ENCODE data around the gene MPL.

Gene MPL

DNA sequence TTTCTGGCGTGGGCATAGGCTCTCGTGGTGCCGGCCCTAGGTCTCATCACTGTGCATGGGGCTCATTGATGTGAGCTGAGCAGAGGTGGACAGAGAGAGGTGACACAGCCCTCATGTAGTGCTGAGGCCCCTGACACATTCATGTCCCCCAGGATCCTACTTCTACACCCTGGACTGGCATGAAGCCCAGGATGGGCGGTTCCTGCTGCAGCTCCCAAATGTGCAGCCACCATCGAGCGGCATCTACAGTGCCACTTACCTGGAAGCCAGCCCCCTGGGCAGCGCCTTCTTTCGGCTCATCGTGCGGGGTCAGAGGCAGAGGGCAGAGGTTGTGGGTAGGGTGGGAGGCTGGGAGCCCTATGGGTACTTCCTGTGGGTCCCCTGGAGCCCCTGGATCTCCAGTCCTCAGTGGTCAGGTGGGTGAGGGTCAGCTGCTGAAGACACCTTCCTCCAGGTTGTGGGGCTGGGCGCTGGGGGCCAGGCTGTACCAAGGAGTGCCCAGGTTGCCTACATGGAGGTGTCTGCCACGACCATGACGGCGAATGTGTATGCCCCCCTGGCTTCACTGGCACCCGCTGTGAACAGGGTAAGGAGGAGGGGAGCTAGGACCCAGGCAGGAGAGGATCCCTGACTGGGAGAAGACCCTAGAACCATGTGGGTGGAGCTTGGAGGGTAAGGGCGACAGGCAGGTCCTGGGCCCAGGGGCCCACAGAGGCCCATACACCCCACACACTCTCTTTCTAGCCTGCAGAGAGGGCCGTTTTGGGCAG lies 30.7 kb upstream of the MPL start:
- no peak for DNase-seq (ENCODE audit: low spot score)

- no peak for DNase-seq (ENCODE audit: low spot score)
Measured at GRCh38 chr1:43307458-43308158, 30.0 kb upstream of the MPL start.

DNA sequence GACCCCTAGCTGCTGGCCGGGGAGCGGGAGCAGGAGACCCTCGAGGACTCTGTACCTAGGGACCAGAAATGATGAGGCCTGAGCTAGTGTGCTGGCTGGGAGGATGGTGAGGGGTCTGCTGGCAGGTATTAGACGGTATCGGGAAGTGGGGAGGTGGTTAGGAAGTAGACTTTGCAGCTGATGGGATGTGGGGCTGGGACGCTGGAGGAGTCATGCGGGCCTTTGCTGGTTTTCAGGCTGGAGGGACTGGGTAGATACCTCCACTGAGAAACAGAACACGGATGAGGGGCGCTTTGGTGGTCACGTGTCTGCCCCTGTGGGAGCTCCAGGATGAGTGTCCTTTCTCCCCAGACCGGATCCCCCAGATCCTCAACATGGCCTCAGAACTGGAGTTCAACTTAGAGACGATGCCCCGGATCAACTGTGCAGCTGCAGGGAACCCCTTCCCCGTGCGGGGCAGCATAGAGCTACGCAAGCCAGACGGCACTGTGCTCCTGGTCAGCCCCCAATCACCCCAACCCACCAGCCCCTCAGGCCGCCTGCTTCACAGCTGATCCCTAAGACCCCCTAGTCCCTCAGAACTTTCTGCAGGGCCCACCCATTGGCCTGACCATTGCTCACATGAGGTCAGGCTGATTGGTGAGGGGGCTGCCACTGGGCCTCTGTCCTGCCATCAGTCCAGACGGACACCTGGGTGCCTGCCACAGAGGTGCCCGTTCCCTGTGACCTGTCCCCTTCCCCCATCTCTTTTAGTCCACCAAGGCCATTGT lies 28.8 kb upstream of the MPL start:
- DNase-seq (ENCODE audit: low spot score), result no peak

- DNase-seq (ENCODE audit: low spot score), result no peak
Measured at GRCh38 chr1:43309405-43310025, 28.1 kb upstream of the MPL start.

DNA sequence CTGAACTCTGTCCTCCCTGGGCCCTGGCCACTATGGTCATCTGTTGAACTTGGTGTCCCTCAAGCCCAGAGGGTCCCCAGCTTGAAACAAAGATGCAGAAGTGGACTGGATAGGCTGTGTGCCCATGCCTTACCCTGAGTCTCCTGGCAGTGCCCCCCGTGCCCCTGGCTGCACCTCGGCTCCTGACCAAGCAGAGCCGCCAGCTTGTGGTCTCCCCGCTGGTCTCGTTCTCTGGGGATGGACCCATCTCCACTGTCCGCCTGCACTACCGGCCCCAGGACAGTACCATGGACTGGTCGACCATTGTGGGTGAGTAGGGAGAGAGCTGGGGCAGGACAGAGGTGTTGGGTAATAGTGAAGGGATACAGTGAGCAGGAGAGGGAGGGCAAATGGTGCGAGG lies 26.1 kb upstream of the MPL start:
- DNase-seq (ENCODE audit: low spot score), result no peak

DNA sequence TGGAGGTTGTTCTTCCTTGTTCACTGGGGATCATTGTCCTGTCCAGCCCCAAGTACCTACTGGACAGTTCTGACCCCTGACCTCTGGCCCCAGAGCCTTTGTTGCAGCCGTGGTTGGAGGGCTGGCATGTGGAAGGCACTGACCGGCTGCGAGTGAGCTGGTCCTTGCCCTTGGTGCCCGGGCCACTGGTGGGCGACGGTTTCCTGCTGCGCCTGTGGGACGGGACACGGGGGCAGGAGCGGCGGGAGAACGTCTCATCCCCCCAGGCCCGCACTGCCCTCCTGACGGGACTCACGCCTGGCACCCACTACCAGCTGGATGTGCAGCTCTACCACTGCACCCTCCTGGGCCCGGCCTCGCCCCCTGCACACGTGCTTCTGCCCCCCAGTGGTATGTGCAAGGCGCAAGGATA lies 25.4 kb upstream of the MPL start:
- no peak for DNase-seq (ENCODE audit: low spot score)

DNA sequence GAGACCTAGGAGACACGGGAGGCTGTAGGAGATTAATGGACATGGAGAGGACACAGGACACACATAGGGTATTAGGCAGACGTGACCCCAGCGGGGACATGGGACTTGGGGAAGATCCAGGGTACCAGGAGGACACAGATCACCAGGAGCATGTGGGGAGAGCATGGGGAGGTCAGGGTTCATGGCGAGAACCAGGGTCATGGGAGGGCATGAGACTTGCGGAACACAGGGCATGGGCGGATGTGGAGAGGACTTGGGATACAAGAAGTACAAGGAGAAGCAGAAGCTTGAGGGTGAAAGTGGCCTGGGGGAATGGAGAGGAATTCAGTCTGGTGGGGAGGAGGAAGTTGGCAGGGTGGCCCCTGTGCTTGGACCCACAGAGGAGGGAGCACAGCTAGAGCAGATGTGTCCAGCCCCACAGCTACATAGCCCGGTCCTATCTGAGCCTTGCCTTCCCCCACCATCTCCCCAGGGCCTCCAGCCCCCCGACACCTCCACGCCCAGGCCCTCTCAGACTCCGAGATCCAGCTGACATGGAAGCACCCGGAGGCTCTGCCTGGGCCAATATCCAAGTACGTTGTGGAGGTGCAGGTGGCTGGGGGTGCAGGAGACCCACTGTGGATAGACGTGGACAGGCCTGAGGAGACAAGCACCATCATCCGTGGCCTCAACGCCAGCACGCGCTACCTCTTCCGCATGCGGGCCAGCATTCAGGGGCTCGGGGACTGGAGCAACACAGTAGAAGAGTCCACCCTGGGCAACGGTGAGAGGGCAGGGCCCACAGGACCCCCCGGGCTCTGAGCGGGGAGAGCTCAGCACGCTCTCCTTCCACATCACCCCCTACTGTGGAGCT lies 24.7 kb upstream of the MPL start:
- DNase-seq (ENCODE audit: low spot score), result no peak

DNA sequence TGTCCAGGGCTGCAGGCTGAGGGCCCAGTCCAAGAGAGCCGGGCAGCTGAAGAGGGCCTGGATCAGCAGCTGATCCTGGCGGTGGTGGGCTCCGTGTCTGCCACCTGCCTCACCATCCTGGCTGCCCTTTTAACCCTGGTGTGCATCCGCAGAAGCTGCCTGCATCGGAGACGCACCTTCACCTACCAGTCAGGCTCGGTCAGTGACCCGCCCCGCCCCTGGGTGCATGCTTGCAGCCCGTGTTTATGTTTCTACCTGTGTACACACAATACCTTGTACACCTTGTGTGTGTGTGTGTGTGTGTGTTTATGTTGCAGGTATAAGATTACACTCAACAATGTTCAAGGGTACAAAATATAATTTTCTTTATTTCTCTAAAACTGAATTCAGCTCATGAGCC lies 23.8 kb upstream of the MPL start:
- no peak for DNase-seq (ENCODE audit: low spot score)

DNA sequence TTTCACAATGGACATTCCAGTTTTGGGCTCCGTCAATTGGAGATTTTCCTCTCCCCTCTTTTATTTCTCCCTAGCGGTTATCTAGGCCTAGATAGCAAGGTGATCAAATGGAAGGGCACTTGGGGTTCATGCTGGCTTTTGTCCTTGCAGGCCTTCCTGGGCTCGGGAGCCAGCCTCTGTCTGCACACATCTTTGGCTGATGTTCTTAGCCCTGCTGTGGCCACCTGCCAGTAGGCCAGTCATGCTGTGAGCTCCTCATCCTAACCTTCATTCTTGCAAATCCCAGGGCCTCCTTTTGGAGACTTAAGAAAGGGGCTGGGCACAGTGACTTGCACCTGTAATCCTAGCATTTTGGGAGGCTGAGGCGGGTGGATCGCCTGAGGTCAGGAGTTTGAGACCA lies 23.4 kb upstream of the MPL start:
- DNase-seq (ENCODE audit: low spot score), result no peak

DNA sequence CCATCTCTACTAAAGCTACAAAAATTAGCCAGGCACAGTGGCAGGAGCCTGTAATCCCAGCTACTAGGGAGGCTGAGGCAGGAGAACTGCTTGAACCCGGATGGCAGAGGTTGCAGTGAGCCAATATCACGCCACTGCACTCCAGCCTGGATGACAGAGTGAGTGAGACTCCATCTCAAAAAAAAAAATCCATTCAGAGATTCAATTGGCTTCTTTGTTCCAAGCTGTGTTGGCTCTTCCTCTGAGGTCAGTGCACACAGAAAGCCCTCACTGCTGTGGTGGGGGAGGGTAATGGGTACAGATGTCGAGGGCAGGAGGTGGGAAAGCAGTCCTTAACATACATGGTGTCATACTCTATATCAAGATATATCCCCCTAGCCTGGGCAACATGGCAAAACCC lies 22.1 kb upstream of the MPL start:
- no peak for DNase-seq (ENCODE audit: low spot score)

- DNase-seq (ENCODE audit: low spot score), result no peak
Measured at GRCh38 chr1:43315963-43316737, 21.5 kb upstream of the MPL start.

DNA sequence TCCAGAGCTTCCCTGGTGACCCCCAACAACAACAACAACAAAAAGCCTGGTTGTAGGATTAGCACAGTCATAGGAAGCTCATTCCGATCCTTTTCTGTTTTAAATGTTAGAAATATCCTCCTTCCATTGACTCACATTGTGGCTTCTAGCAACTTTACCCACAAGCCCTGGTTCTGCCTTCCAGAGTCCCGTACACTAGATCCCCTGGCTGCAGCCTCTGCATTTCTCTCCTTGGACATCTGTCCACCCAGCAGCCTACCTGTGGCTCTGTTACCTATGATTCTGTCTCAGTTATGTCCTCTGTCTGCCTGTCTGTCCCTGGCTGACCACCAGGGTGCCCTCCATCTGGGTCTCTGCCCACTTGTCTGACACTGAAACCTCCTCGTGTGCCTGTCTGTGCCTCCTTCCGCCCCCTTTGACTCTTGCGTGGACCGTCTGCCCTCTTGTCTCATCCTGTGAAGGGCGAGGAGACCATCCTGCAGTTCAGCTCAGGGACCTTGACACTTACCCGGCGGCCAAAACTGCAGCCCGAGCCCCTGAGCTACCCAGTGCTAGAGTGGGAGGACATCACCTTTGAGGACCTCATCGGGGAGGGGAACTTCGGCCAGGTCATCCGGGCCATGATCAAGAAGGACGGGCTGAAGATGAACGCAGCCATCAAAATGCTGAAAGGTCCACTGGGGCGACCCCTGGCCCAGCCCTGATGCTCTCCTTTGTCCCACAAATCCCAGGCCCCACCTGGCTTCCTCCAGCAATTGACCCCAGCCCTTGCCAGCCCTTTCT lies 20.7 kb upstream of the MPL start:
- DNase-seq (ENCODE audit: low spot score), result no peak

DNA sequence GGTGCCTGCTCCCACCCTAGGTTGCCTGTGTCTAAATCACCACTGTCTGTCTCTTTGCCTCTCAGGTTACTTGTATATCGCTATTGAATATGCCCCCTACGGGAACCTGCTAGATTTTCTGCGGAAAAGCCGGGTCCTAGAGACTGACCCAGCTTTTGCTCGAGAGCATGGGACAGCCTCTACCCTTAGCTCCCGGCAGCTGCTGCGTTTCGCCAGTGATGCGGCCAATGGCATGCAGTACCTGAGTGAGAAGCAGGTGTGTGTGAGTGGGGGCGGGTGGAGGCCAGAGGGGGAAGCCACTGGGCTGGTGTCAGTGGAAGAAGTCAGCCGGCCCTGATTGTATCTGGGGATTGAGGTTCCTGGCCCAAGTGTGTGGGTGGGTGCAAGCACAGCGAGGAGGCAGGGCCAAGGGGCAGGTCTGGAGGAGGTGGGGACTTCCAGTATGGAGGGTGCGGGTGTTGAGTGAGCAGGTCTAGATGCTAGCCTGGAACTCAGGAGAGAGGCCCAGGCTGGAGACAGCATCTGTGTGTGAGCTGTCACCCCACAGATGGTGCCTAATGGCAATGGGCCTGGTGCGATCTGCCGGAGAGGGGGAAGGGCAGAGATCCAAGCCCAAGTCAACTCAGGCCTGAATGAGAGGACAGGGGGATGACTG lies 19.7 kb upstream of the MPL start:
- DNase-seq (ENCODE audit: low spot score), result no peak

GRCh38 chr1:43318831-43319230 lies 18.8 kb upstream of the MPL start:
- DNase-seq (ENCODE audit: low spot score), result no peak

DNA sequence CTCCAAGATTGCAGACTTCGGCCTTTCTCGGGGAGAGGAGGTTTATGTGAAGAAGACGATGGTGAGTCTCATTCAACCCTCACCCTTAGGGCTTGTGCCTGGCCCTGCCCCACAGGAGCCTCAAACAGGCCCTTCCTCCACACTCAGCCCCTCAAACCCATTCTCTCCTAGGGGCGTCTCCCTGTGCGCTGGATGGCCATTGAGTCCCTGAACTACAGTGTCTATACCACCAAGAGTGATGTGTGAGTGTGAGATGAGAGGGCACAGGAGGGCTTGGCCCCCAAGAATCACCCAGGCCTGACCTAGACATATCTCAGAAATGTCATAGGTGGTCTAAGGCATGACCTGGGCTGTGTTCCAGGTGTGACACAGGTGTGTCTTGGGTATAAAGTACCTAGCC lies 18.3 kb upstream of the MPL start:
- DNase-seq (ENCODE audit: low spot score), result no peak

DNA sequence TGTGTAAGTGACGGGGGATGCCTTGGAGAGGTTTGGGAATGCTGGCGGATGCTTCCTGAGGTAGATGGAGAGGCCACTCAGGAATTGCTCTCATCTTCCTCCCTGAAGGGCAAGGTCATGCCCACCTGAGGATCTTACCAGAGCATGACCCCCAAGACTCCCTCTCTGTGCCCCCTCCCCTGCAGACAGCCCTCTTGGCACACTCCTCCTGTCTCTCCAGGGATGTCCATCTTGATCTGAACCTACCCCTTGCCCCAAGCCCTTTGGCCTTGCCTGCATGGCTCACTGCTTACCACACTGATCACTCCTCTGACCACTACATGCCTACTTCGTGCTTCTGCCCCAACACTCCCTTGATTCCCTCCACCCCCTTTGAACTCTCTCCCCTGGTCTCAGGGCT lies 17.9 kb upstream of the MPL start:
- DNase-seq (ENCODE audit: low spot score), result no peak

GRCh38 chr1:43321331-43321891 lies 16.2 kb upstream of the MPL start:
- no peak for DNase-seq (ENCODE audit: low spot score)

- no peak for DNase-seq (ENCODE audit: low spot score)
Measured at GRCh38 chr1:43322506-43322905, 15.1 kb upstream of the MPL start.

- no peak for DNase-seq (ENCODE audit: low spot score)
Measured at GRCh38 chr1:43324810-43325209, 12.8 kb upstream of the MPL start.

Measured in AG08396 (cell line).